ENCODE results near the gene MRPL57. TPM values are rescaled to one million over a fixed set of nuclear protein-coding genes. Genes with fewer than 3 reads are reported as not detected.

MRPL57 gene
- total RNA-seq, 1 donor from 2014 or later: 11.8 TPM

DNA sequence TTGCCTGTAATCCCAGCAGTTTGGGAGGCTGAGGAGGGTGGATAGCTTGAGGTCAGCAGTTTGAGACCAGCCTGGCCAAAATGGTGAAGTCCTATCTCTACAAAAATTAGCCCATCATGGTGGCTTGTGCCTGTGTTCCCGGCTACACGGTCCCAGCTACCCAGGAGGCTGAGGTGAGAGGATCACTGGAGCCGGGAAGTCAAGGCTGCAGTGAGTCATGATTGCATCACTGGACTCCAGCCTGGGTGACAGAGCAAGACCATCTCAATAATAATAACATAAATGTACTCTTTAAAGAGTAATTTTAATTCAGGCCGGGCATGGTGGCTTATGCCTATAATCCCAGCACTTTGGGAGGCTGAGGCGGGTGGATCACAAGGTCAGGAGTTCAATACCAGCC lies 38.8 kb upstream of the MRPL57 start:
- Mint-ChIP-seq H3K4me3 (ENCODE audit: unreplicated experiment) (no peak overlapping the region), H3K36me3 (ENCODE audit: unreplicated experiment) (no peaks in the 10 kb centered on the region), H3K4me1 (ENCODE audit: low read depth, unreplicated experiment) (no peaks in the 10 kb centered on the region), H3K9me3 (ENCODE audit: unreplicated experiment) (peaks cover 9% of the 10 kb centered on the region), H3K27ac (ENCODE audit: unreplicated experiment) (no peak overlapping the region), H3K27me3 (ENCODE audit: unreplicated experiment) (peaks cover 2% of the 10 kb centered on the region)
- no peak for DNase-seq
- TF ChIP-seq, protein P1, sequence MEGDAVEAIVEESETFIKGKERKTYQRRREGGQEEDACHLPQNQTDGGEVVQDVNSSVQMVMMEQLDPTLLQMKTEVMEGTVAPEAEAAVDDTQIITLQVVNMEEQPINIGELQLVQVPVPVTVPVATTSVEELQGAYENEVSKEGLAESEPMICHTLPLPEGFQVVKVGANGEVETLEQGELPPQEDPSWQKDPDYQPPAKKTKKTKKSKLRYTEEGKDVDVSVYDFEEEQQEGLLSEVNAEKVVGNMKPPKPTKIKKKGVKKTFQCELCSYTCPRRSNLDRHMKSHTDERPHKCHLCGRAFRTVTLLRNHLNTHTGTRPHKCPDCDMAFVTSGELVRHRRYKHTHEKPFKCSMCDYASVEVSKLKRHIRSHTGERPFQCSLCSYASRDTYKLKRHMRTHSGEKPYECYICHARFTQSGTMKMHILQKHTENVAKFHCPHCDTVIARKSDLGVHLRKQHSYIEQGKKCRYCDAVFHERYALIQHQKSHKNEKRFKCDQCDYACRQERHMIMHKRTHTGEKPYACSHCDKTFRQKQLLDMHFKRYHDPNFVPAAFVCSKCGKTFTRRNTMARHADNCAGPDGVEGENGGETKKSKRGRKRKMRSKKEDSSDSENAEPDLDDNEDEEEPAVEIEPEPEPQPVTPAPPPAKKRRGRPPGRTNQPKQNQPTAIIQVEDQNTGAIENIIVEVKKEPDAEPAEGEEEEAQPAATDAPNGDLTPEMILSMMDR (IDR thresholded peaks at IDR 0.05; ENCODE audit: partially characterized antibody, unreplicated experiment): no peak

DNA sequence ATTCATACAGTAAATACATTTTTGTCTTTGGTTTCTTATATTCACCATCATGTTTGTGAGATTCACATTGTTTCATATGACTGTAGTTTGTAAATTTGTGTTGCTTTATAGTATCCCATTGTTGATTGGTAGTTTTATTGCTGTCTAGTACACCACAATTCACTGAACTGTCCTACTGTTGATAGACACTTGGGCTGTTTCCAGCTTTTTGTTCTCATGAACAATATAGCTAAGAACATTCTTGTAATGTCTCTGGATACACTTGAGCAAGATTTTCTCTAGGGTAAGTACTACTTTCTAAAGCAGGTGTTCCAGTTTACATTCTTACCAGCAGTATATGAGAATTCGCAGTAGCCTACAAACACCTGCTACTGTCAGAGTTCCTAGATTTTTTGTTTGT lies 37.9 kb upstream of the MRPL57 start:
- TF ChIP-seq, protein P1 (IDR thresholded peaks at IDR 0.05; ENCODE audit: partially characterized antibody, unreplicated experiment): no peak
- DNase-seq: no peak
- no peak overlapping the region for H3K27ac Mint-ChIP-seq (ENCODE audit: unreplicated experiment)
- H3K4me3 Mint-ChIP-seq (ENCODE audit: unreplicated experiment): peak overlapping the region; percentile 38
- no peaks in the 10 kb centered on the region for H3K36me3 Mint-ChIP-seq (ENCODE audit: unreplicated experiment)
- peaks cover 9% of the 10 kb centered on the region for H3K9me3 Mint-ChIP-seq (ENCODE audit: unreplicated experiment)
- H3K27me3 Mint-ChIP-seq (ENCODE audit: unreplicated experiment): peaks cover 2% of the 10 kb centered on the region
- peaks cover 4% of the 10 kb centered on the region for H3K4me1 Mint-ChIP-seq (ENCODE audit: low read depth, unreplicated experiment)

DNA sequence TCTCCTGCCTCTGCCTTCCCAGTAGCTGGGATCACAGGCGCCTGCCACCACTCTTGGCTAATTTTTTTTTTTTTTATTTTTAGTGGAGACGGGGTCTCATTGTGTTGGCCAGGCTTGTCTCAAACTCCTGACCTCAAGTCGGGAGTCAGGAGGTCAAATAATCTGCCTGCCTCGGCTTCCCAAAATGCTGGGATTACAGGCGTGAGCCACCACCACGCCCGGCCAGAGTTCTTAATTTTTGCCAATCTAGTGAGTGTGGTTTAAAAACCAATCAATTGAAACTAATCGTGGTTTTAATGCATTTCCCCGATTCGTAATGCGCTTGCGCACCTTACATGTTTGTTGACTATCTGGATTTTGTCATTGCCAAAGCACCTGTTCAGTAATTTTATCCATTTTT lies 37.1 kb upstream of the MRPL57 start:
- H3K9me3 Mint-ChIP-seq (ENCODE audit: unreplicated experiment): peaks cover 9% of the 10 kb centered on the region
- peaks cover 4% of the 10 kb centered on the region for H3K4me1 Mint-ChIP-seq (ENCODE audit: low read depth, unreplicated experiment)
- peak overlapping the region; percentile 98 for H3K4me3 Mint-ChIP-seq (ENCODE audit: unreplicated experiment)
- TF ChIP-seq, protein P1 (IDR thresholded peaks at IDR 0.05; ENCODE audit: partially characterized antibody, unreplicated experiment): no peak
- H3K27ac Mint-ChIP-seq (ENCODE audit: unreplicated experiment): no peak overlapping the region
- peaks cover 2% of the 10 kb centered on the region for H3K27me3 Mint-ChIP-seq (ENCODE audit: unreplicated experiment)
- H3K36me3 Mint-ChIP-seq (ENCODE audit: unreplicated experiment): no peaks in the 10 kb centered on the region
- no peak for DNase-seq

DNA sequence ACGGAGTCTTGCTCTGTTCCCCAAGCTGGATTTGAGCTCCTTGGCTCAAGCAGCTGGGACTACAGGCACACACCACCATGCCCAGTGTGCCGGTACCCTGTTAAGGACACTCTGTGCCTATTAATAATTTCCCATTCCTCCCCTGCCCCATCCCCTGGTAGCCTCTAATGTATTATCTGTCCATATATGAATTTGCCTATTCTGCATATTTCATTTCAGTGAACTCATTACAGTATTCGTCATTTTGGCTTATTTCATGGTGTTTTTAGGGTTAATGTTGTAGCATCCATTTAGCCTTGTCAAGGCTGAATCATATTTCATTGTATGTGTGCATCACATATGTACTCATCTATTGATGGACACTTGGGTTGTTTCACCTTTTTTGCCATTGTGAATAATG lies 33.7 kb upstream of the MRPL57 start:
- peak overlapping the region; percentile 79 for H3K4me3 Mint-ChIP-seq (ENCODE audit: unreplicated experiment)
- peaks cover 4% of the 10 kb centered on the region for H3K4me1 Mint-ChIP-seq (ENCODE audit: low read depth, unreplicated experiment)
- H3K36me3 Mint-ChIP-seq (ENCODE audit: unreplicated experiment): no peaks in the 10 kb centered on the region
- H3K27me3 Mint-ChIP-seq (ENCODE audit: unreplicated experiment): peaks cover 2% of the 10 kb centered on the region
- no peak for DNase-seq
- TF ChIP-seq, protein P1 (IDR thresholded peaks at IDR 0.05; ENCODE audit: partially characterized antibody, unreplicated experiment): no peak
- H3K27ac Mint-ChIP-seq (ENCODE audit: unreplicated experiment): peak overlapping the region; percentile 70
- H3K9me3 Mint-ChIP-seq (ENCODE audit: unreplicated experiment): peaks cover 9% of the 10 kb centered on the region

DNA sequence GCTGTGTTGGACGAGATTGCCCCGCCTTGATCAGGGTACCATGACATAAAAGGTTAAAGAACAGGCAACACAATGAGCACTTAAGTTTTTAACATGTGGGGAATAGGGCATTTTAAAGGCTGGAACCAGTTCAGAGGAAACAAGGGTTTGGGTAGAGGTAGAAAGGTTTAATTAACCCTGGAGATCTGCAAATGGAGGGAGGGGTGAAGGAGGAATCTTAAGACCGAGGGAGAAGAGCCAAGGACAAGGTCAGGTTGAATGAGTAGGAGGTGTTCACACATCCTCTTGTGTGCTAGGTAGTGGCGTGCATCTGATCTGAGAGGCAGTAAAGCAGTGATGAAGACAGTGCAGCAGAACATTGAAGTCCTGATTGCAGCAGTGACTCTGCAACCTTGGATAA lies 28.6 kb upstream of the MRPL57 start:
- Mint-ChIP-seq H3K4me1 (ENCODE audit: low read depth, unreplicated experiment) (peaks cover 3% of the 10 kb centered on the region), H3K27ac (ENCODE audit: unreplicated experiment) (no peak overlapping the region), H3K36me3 (ENCODE audit: unreplicated experiment) (no peaks in the 10 kb centered on the region), H3K4me3 (ENCODE audit: unreplicated experiment) (no peak overlapping the region), H3K27me3 (ENCODE audit: unreplicated experiment) (no peaks in the 10 kb centered on the region), H3K9me3 (ENCODE audit: unreplicated experiment) (no peaks in the 10 kb centered on the region)
- TF ChIP-seq, protein P1 (IDR thresholded peaks at IDR 0.05; ENCODE audit: partially characterized antibody, unreplicated experiment): no peak
- DNase-seq: no peak

Data from glutamatergic neuron (in vitro differentiated cells).